Smooth muscle cell (in vitro differentiated cells): ENCODE measurements around the gene SPATC1L. TPM values are rescaled to one million over a fixed set of nuclear protein-coding genes. Genes with fewer than 3 reads are reported as not detected.

Source experiments
- DNase-seq: peaks from one replicate; lab custom pipeline; 2025; ENCODE audit not compliant: unreplicated experiment; lab: John Stamatoyannopoulos, UW
- H2AFZ ChIP-seq: fragments of 200-600 bp; sonication (generic); 2 replicates; pipeline ENCODE4 v1.6.0; 2016; ENCODE audit warnings: antibody characterized with exemption, low read depth, mild to moderate bottlenecking
- H3F3A ChIP-seq: fragments of 200-600 bp; sonication (generic); 2 replicates; pipeline ENCODE4 v1.6.0; 2017; ENCODE audit warnings: antibody characterized with exemption, low read depth
- H3K27ac ChIP-seq: fragments of 200-600 bp; sonication (generic); 2 replicates; pipeline ENCODE4 v1.5.1; 2016; ENCODE audit warnings: low read depth, mild to moderate bottlenecking
- H3K27me3 ChIP-seq: fragments of 200-600 bp; sonication (generic); 2 replicates; pipeline ENCODE4 v1.6.1; 2016; ENCODE audit warnings: low read depth, mild to moderate bottlenecking
- H3K36me3 ChIP-seq: fragments of 200-600 bp; sonication (generic); 2 replicates; pipeline ENCODE4 v1.5.1; 2016; ENCODE audit warnings: low read depth
- H3K4me1 ChIP-seq: fragments of 200-600 bp; sonication (generic); 2 replicates; pipeline ENCODE4 v1.5.1; 2016; ENCODE audit warnings: low read depth
- H3K4me2 ChIP-seq: fragments of 200-600 bp; sonication (generic); 2 replicates; pipeline ENCODE4 v1.6.0; 2016; ENCODE audit warnings: mild to moderate bottlenecking
- H3K4me3 ChIP-seq: fragments of 200-600 bp; sonication (generic); 2 replicates; pipeline ENCODE4 v1.5.1; 2016; ENCODE audit warnings: mild to moderate bottlenecking
- H3K79me2 ChIP-seq: fragments of 200-600 bp; sonication (generic); 2 replicates; pipeline ENCODE4 v1.6.0; 2016; ENCODE audit warnings: low read depth, mild to moderate bottlenecking
- H3K9ac ChIP-seq: fragments of 200-600 bp; sonication (generic); 2 replicates; pipeline ENCODE4 v1.6.0; 2016; ENCODE audit warnings: low read depth
- H3K9me3 ChIP-seq: fragments of 200-600 bp; sonication (generic); replicated peaks from 2 replicates; pipeline ENCODE4 v1.5.1; 2016; ENCODE audit warnings: low read depth
- H4K20me1 ChIP-seq: fragments of 200-600 bp; sonication (generic); 2 replicates; pipeline ENCODE4 v1.6.0; 2016; ENCODE audit warnings: low read depth
- WGBS: methylation state at CpG from one replicate; pipeline ENCODE4 v1.1.7; 2016; ENCODE audit warnings: low lambda C conversion rate; 5-methylcytosine and 5-hydroxymethylcytosine counted together
- polyA plus RNA-seq: library from polyadenylated mRNA; unstranded; fragments of >200 nt; fragmentation: Nextera tagmentation; extraction: Ambion mirVana; gene quantifications from 2 replicates; pipeline ENCODE4 v1.2.1, GENCODE V29; 2016
- total RNA-seq: library from RNA; depleted of rRNA; stranded (reverse); fragments of >200 nt; gene quantifications from 2 replicates; pipeline ENCODE4 v1.2.3, GENCODE V29; 2014
- TF ChIP-seq, protein P1 (sequence below): fragments of 200-600 bp; sonication (generic); IDR thresholded peaks from 2 replicates; pipeline ENCODE4 v1.5.1; 2017; ENCODE audit warnings: borderline replicate concordance, mild to moderate bottlenecking, antibody characterized with exemption; ENCODE audit not compliant: insufficient read depth, poor library complexity, severe bottlenecking

SPATC1L gene
- total and polyA plus RNA-seq, 2 experiments from 2014 or later, result 6.4 to 36.5 TPM

DNA sequence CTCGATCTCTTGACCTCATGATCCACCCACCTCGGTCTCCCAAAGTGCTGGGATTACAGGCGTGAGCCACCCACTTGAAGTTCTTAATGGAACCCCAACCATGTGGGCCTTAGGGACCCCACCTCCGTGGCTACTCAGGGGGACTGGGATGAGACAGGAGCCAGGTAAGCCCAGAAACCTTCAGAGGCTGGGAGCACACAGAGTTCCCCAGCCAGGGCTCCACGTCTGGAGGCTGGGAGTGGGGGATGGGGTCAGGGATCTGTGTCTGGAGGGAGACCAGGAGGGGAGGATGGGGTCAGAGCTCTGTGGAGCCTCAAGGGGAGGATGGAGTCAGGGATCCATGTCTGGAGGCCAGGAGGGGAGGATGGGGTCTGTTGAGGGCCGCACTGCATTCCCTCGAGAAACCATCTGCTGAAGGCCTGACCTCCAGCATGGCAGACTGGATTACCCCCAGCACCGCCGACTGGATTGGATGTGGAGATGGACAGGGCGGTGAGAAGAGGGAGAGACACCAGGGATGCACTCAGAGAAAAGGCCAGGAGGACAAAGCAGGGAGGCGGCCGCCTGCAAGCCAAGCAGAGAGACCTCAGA, 26.8 kb downstream of the SPATC1L start:
- no peak overlapping the region for H3K9ac ChIP-seq
- H3K9me3 ChIP-seq, result no peaks in the 10 kb centered on the region
- H3K36me3 ChIP-seq, result no peaks in the 10 kb centered on the region
- no peaks in the 10 kb centered on the region for H4K20me1 ChIP-seq
- no peak overlapping the region for H3K27ac ChIP-seq
- DNase-seq, result no peak
- 93% methylated on average over 12 of the region's 12 CpGs for WGBS
- no peak overlapping the region for H2AFZ ChIP-seq
- no peaks in the 10 kb centered on the region for H3K27me3 ChIP-seq
- TF ChIP-seq, protein P1, sequence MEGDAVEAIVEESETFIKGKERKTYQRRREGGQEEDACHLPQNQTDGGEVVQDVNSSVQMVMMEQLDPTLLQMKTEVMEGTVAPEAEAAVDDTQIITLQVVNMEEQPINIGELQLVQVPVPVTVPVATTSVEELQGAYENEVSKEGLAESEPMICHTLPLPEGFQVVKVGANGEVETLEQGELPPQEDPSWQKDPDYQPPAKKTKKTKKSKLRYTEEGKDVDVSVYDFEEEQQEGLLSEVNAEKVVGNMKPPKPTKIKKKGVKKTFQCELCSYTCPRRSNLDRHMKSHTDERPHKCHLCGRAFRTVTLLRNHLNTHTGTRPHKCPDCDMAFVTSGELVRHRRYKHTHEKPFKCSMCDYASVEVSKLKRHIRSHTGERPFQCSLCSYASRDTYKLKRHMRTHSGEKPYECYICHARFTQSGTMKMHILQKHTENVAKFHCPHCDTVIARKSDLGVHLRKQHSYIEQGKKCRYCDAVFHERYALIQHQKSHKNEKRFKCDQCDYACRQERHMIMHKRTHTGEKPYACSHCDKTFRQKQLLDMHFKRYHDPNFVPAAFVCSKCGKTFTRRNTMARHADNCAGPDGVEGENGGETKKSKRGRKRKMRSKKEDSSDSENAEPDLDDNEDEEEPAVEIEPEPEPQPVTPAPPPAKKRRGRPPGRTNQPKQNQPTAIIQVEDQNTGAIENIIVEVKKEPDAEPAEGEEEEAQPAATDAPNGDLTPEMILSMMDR, result no peak
- peaks cover 9% of the 10 kb centered on the region for H3K4me1 ChIP-seq
- no peak overlapping the region for H3K4me2 ChIP-seq
- no peak overlapping the region for H3K4me3 ChIP-seq
- no peaks in the 10 kb centered on the region for H3F3A ChIP-seq
- H3K79me2 ChIP-seq, result no peaks in the 10 kb centered on the region

DNA sequence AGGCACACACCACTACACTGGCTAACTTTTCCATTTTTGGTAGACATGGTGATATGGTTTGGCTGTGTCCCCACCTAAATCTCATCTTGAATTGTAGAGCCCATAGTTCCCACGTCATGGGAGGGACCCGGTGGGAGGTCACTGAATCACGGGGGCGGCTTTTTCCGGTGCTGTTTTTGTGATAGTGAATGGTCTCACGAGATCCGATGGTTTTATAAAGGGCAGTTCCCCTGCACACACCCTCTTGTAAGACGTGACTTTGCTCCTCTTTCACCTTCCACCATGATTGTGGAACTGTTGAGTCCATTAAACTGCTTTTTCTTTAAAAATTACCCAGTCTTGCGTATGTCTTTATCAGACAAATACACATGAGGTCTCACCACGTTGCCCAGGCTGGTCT, 27.6 kb downstream of the SPATC1L start:
- no peak for DNase-seq
- Histone ChIP-seq H3K9ac (no peak overlapping the region), H3K9me3 (no peaks in the 10 kb centered on the region), H3K4me1 (peaks cover 9% of the 10 kb centered on the region), H3K27ac (no peak overlapping the region), H3K27me3 (no peaks in the 10 kb centered on the region), H3K79me2 (no peaks in the 10 kb centered on the region), H2AFZ (no peak overlapping the region), H3K4me3 (no peak overlapping the region), H4K20me1 (no peaks in the 10 kb centered on the region), H3K4me2 (no peak overlapping the region), H3F3A (no peaks in the 10 kb centered on the region), H3K36me3 (no peaks in the 10 kb centered on the region)
- 93% methylated on average over 10 of the region's 10 CpGs for WGBS
- TF ChIP-seq, protein P1, result no peak

DNA sequence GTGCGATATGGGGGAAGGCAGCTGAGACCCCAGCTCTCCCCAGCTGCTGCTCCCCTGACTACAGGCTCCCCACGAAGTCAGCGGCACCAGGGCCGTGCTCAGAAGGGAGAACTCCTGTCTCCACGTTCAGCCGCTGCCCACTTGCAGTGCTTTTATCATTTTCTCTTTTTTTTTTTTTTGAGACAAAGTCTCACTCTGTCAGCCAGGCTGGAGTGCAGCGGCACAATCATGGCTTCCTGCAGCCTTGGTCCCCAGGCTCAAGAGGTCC, 27.9 kb downstream of the SPATC1L start:
- H3K27ac ChIP-seq, result no peak overlapping the region
- H2AFZ ChIP-seq, result no peak overlapping the region
- no peaks in the 10 kb centered on the region for H4K20me1 ChIP-seq
- no peak overlapping the region for H3K4me2 ChIP-seq
- no peaks in the 10 kb centered on the region for H3F3A ChIP-seq
- 88% methylated on average over 7 of the region's 7 CpGs for WGBS
- H3K9me3 ChIP-seq, result no peaks in the 10 kb centered on the region
- DNase-seq, result no peak
- peaks cover 9% of the 10 kb centered on the region for H3K4me1 ChIP-seq
- no peaks in the 10 kb centered on the region for H3K36me3 ChIP-seq
- TF ChIP-seq, protein P1, result no peak
- H3K4me3 ChIP-seq, result no peak overlapping the region
- H3K79me2 ChIP-seq, result no peaks in the 10 kb centered on the region
- H3K9ac ChIP-seq, result no peak overlapping the region
- no peaks in the 10 kb centered on the region for H3K27me3 ChIP-seq
